Vagina (tissue), 2 donors: ENCODE data around the gene XIRP2. TPM values are rescaled to one million over a fixed set of nuclear protein-coding genes. Genes with fewer than 3 reads are reported as not detected.
"Not testable (repeated sequence)": the region's sequence is repeated elsewhere in the genome, so short reads cannot be mapped to it uniquely, and the experiment has no call there.

Experiments used
- DNase-seq, 2 donors: peaks; one replicate each; pipeline ENCODE4 v3.0.0-alpha.2; 2017; ENCODE audit errors: extremely low spot score in 2 of 2
- H3K27ac ChIP-seq: fragments of 200-600 bp; sonication (generic); one replicate; pipeline ENCODE4 v1.5.1; 2019
- H3K27me3 ChIP-seq: fragments of 200-600 bp; sonication (generic); one replicate; pipeline ENCODE4 v1.5.1; 2019
- H3K36me3 ChIP-seq, 2 donors: fragments of 200-600 bp; sonication (generic); one replicate each; pipeline ENCODE4 v1.5.1; 2017 to 2019
- H3K4me1 ChIP-seq: fragments of 200-600 bp; sonication (generic); one replicate; pipeline ENCODE4 v1.5.1; 2019
- H3K4me3 ChIP-seq, 2 donors: fragments of 200-600 bp; sonication (generic); 1 replicate in 1 of 2; 2 replicates in 1 of 2; pipeline ENCODE4 v1.5.1; 2016 to 2019
- H3K9me3 ChIP-seq: fragments of 200-600 bp; sonication (generic); one replicate; pipeline ENCODE4 v1.5.1; 2019
- CTCF ChIP-seq, 3 experiments: fragments of 450-650 bp in 2 of 3; fragments of 200-600 bp in 1 of 3; sonication (generic) in 1 of 3; IDR thresholded peaks; one replicate each; pipeline ENCODE4 v1.5.1; 2017 to 2019; ENCODE audit warnings: antibody characterized with exemption in 3 of 3, mild to moderate bottlenecking in 2 of 3, moderate library complexity in 2 of 3
- POLR2A ChIP-seq, 2 donors: fragments of 450-650 bp; IDR thresholded peaks; one replicate each; pipeline ENCODE4 v1.6.1; 2017; ENCODE audit warnings: antibody characterized with exemption in 2 of 2, mild to moderate bottlenecking in 2 of 2, moderate library complexity in 2 of 2
- POLR2AphosphoS5 ChIP-seq, 2 donors: sonication (generic); formaldehyde crosslinking; IDR thresholded peaks; one replicate each; pipeline ENCODE4 v1.9.0; 2017; ENCODE audit warnings: antibody characterized with exemption in 2 of 2, mild to moderate bottlenecking in 2 of 2, low read depth in 1 of 2; ENCODE audit not compliant: insufficient read depth in 1 of 2
- intact Hi-C: fragments of 100-400 bp; cut with DNase I; formaldehyde crosslinking; loops from one replicate; pipeline ENCODE4 v1.15.1; 2023
- total RNA-seq: library from RNA; depleted of rRNA; stranded (reverse); fragments of >200 nt; gene quantifications from one replicate; pipeline ENCODE4 v1.2.3, GENCODE V29; 2016

The XIRP2 gene
- total RNA-seq, 1 donor from 2014 or later: not detected

GRCh38 chr2:167069855-167070254, 181.6 kb downstream of the XIRP2 start:
- Histone ChIP-seq H3K4me1 (no peaks in the 10 kb centered on the region), H3K4me3 (no peak overlapping the region)
- intact Hi-C loops: no loop called here

GRCh38 chr2:167075708-167076107, 187.4 kb downstream of the XIRP2 start:
- intact Hi-C loops, H3K27ac ChIP-seq, H3K4me3 ChIP-seq, H3K27me3 ChIP-seq, H3K9me3 ChIP-seq, H3K4me1 ChIP-seq, H3K36me3 ChIP-seq, DNase-seq: not testable (repeated sequence)

More at GRCh38 chr2:167069855-167070254, 181.6 kb downstream of the XIRP2 start:
- no peak for TF ChIP-seq POLR2AphosphoS5 (IDR thresholded peaks at IDR 0.05; ENCODE audit: insufficient read depth in 1 of 2, low read depth in 1 of 2)
- no peak for TF ChIP-seq POLR2A (IDR thresholded peaks at IDR 0.05)
- no peaks in the 10 kb centered on the region for H3K27me3 ChIP-seq
- no peak for DNase-seq
- no peak overlapping the region for H3K27ac ChIP-seq
- no peaks in the 10 kb centered on the region for H3K36me3 ChIP-seq
- H3K9me3 ChIP-seq: no peaks in the 10 kb centered on the region

GRCh38 chr2:167098931-167099330, 210.7 kb downstream of the XIRP2 start:
- DNase-seq, H3K9me3 ChIP-seq, H3K27ac ChIP-seq, H3K4me3 ChIP-seq, H3K36me3 ChIP-seq, H3K27me3 ChIP-seq, H3K4me1 ChIP-seq, intact Hi-C loops: not testable (repeated sequence)

GRCh38 chr2:167100506-167100905, 212.2 kb downstream of the XIRP2 start:
- H3K36me3 ChIP-seq: no peaks in the 10 kb centered on the region

GRCh38 chr2:167103028-167103756, 214.9 kb downstream of the XIRP2 start:
- DNase-seq: no peak
- Histone ChIP-seq H3K36me3 (no peaks in the 10 kb centered on the region), H3K4me3 (no peak overlapping the region), H3K4me1 (no peaks in the 10 kb centered on the region), H3K9me3 (no peaks in the 10 kb centered on the region), H3K27ac (no peak overlapping the region), H3K27me3 (no peaks in the 10 kb centered on the region)
- intact Hi-C loops: no loop called here
- no peak for TF ChIP-seq CTCF (IDR thresholded peaks at IDR 0.05)
- no peak for TF ChIP-seq POLR2A (IDR thresholded peaks at IDR 0.05)
- TF ChIP-seq POLR2AphosphoS5 (IDR thresholded peaks at IDR 0.05; ENCODE audit: insufficient read depth in 1 of 2, low read depth in 1 of 2): no peak

More at GRCh38 chr2:167100506-167100905, 212.2 kb downstream of the XIRP2 start:
- intact Hi-C loops: no loop called here
- Histone ChIP-seq H3K9me3 (no peaks in the 10 kb centered on the region), H3K4me3 (no peak overlapping the region), H3K27ac (no peak overlapping the region), H3K27me3 (no peaks in the 10 kb centered on the region), H3K4me1 (no peaks in the 10 kb centered on the region)
- TF ChIP-seq POLR2AphosphoS5 (IDR thresholded peaks at IDR 0.05; ENCODE audit: insufficient read depth in 1 of 2, low read depth in 1 of 2): no peak
- no peak for TF ChIP-seq POLR2A (IDR thresholded peaks at IDR 0.05)
- no peak for TF ChIP-seq CTCF (IDR thresholded peaks at IDR 0.05)
- no peak for DNase-seq

GRCh38 chr2:167103757-167104133, 215.5 kb downstream of the XIRP2 start:
- Histone ChIP-seq H3K4me3 (no peak overlapping the region), H3K27me3 (no peaks in the 10 kb centered on the region), H3K4me1 (no peaks in the 10 kb centered on the region), H3K9me3 (no peaks in the 10 kb centered on the region), H3K27ac (no peak overlapping the region), H3K36me3 (no peaks in the 10 kb centered on the region)
- intact Hi-C loops: no loop called here
- TF ChIP-seq POLR2AphosphoS5 (IDR thresholded peaks at IDR 0.05; ENCODE audit: insufficient read depth in 1 of 2, low read depth in 1 of 2) (no peak), POLR2A (IDR thresholded peaks at IDR 0.05) (no peak), CTCF (IDR thresholded peaks at IDR 0.05) (no peak)
- no peak for DNase-seq
